Activated CD4-positive, CD25-positive, alpha-beta regulatory T cell treated with anti-CD3 and anti-CD28 coated beads, Interleukin-2, amount 50 U/mL, for 24 hours (primary cell): ENCODE results near the gene TNFRSF9.

Experiments used
- ATAC-seq, 2 donors: fragments of 150-1000 bp; cut with Tn5 transposase; one replicate each; pipeline ENCODE4 v1.10.0; 2021; ENCODE audit warnings: mild to moderate bottlenecking in 1 of 2, moderate library complexity in 1 of 2

The TNFRSF9 gene

GRCh38 chr1:7915826-7916500 is 24.7 kb downstream of the TNFRSF9 start:
- ATAC-seq, result peak; percentile 41 to 43

- ATAC-seq, result peak; percentile 44 to 60
These were observed 27.7 kb downstream of the TNFRSF9 start for GRCh38 chr1:7912743-7913557.

- ATAC-seq, result peak; percentile 30 to 39
These were observed 28.5 kb downstream of the TNFRSF9 start for GRCh38 chr1:7912145-7912544.

- no peak for ATAC-seq
These were observed 35.4 kb downstream of the TNFRSF9 start for GRCh38 chr1:7905262-7905661.

GRCh38 chr1:7902478-7903085 is 38.1 kb downstream of the TNFRSF9 start:
- ATAC-seq, result peak; percentile 69 to 78

GRCh38 chr1:7899741-7900140 is 40.9 kb downstream of the TNFRSF9 start:
- no peak for ATAC-seq

GRCh38 chr1:7898962-7899361 is 41.7 kb downstream of the TNFRSF9 start:
- ATAC-seq, result no peak

- ATAC-seq, result peak in 1 of 2 donors; percentile 30
These were observed 43.6 kb downstream of the TNFRSF9 start for GRCh38 chr1:7896994-7897393.

GRCh38 chr1:7893529-7894180 is 47.0 kb downstream of the TNFRSF9 start:
- ATAC-seq, result no peak

GRCh38 chr1:7891804-7892203 is 48.8 kb downstream of the TNFRSF9 start:
- ATAC-seq, result no peak

GRCh38 chr1:7890853-7891252 is 49.8 kb downstream of the TNFRSF9 start:
- no peak for ATAC-seq

- no peak for ATAC-seq
These were observed 52.2 kb downstream of the TNFRSF9 start for GRCh38 chr1:7888248-7889081.

GRCh38 chr1:7886405-7886745 is 54.3 kb downstream of the TNFRSF9 start:
- ATAC-seq, result no peak

GRCh38 chr1:7885513-7886404 is 54.9 kb downstream of the TNFRSF9 start:
- no peak for ATAC-seq

GRCh38 chr1:7884757-7885156 is 55.9 kb downstream of the TNFRSF9 start:
- no peak for ATAC-seq

- ATAC-seq, result no peak
These were observed 61.4 kb downstream of the TNFRSF9 start for GRCh38 chr1:7879228-7879627.

GRCh38 chr1:7878027-7878426 is 62.6 kb downstream of the TNFRSF9 start:
- ATAC-seq, result no peak

- no peak for ATAC-seq
These were observed 66.5 kb downstream of the TNFRSF9 start for GRCh38 chr1:7873801-7874795.

GRCh38 chr1:7871136-7871535 is 69.5 kb downstream of the TNFRSF9 start:
- no peak for ATAC-seq
